Activated T-cell treated with anti-CD3 and anti-CD28 coated beads, Interleukin-2, amount 50 U/mL, for 48 hours (primary cell): ENCODE data around the gene CELF5.
"Not testable (repeated sequence)": the region's sequence is repeated elsewhere in the genome, so short reads cannot be mapped to it uniquely, and the experiment has no call there.

Source experiments
- DNase-seq, 2 experiments: peaks; one replicate each; pipeline ENCODE4 v3.0.0-alpha.2; 2020

The CELF5 gene

DNA sequence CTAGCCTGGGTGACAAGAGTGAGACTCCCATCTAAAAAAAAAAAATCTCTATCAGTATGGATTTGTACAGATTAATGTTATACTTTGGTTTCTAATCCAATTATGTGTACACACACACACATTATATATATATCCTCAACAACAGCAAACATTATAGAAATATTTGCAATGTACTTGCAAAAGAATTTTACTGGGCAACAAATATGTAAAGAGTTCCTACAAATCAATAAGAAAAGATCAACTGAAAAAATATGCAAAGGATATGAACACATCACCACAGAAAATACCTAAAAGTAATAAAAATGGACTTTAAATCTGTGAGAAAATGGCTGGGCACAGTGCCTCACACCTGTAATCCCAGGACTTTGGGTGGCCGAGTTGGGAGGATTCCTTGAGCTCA, 101.0 kb downstream of the CELF5 start:
- DNase-seq = no peak

DNA sequence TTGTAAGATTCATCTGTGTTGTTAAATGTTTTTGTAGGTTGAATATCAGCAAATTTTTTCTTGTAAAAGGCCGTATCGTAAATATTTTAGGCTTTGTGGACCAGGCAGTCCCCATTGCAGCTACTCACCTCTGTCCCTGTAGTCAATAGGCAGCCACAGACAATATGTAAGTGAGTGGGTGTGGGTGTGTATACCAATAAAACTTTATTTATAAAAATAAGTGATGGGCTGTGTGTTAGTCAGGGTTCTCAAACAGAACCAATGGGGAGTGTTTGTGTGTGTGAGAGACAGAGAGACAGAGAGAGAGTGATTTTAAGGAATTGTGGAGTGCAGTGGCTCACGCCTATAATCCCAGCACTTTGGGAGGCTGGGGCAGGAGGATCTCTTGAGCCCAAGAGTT, 104.3 kb downstream of the CELF5 start:
- DNase-seq = no peak

DNA sequence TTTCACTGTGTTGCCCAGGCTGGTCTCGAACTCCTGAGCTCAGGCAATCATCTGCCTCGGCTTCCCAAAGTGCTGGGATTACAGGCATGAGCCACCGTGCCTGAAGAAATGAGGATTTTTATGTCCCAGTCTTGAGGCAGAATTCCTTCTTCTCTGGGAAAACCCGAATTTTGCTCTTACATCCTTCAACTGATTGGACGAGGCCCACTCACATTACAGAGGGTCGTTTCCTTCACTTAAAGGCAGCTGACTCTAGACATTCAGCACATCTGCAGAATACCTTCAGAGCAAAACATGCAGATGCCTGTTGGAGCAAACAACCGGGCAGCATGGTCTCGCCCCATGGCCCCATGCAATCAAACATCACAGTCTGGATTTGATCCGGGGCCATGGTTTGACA, 105.6 kb downstream of the CELF5 start:
- DNase-seq = no peak

DNA sequence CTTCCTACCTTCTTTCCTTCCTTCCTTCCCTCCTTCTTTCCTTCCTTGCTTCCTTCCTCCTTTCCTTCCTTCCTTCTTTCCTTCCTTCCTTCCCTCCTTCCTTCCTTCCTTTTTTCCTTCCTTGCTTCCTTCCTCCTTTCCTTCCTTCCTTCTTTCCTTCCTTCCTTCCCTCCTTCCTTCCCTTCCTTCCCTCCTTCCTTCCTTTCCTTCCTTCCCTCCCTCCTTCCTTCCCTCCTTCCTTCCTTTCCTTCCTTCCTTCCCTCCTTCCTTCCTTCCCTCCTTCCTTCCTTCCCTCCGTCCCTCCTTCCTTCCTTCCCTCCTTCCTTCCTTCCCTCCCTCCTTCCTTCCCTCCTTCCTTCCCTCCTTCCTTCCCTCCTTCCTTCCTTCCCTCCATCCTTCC, 107.8 kb downstream of the CELF5 start:
- not testable (repeated sequence) for DNase-seq

DNA sequence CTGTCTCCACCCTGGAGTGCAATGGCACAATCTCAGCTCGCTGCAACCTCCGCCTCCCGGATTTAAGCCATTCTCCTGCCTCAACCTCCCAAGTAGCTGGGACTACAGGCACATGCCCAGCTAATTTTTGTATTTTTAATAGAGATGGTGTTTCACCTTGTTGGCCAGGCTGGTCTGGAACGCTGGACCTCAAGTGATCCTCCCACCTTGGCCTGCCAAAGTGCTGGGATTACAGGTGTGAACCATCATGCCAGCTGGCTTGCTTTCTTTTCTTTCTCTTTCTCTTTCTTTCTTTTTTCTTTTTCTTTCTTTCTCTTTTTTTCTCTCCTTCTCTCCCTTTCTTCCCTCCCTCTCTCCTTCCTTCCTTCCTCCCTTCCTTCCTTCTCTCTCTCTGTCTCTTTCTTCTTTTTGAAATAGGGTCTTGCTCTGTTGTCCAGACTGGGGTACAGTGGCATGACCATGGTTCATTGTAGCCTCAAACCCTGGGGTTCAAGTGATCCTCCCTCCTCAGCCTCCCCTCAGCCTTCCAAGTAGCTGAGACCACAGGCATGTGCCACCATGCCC, 108.6 kb downstream of the CELF5 start:
- DNase-seq = no peak

DNA sequence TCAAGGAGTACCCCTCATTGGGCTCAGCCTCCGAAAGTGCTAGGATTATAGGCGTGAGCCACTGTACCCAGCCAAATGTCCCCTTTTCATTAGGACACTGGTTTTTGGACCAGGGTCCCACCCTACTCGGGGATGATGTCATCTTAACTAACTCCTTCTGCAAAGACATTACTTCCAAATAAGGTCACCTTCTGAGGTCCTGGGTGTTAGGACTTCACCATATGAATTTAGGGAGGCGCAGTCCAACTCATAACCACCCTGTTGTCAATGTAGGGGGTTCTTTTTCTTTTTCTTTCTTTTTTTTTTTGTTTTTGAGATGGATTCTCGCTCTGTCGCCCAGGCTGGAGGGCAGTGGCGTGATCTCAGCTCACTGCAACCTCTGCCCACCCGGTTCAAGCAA, 109.2 kb downstream of the CELF5 start:
- DNase-seq = no peak

DNA sequence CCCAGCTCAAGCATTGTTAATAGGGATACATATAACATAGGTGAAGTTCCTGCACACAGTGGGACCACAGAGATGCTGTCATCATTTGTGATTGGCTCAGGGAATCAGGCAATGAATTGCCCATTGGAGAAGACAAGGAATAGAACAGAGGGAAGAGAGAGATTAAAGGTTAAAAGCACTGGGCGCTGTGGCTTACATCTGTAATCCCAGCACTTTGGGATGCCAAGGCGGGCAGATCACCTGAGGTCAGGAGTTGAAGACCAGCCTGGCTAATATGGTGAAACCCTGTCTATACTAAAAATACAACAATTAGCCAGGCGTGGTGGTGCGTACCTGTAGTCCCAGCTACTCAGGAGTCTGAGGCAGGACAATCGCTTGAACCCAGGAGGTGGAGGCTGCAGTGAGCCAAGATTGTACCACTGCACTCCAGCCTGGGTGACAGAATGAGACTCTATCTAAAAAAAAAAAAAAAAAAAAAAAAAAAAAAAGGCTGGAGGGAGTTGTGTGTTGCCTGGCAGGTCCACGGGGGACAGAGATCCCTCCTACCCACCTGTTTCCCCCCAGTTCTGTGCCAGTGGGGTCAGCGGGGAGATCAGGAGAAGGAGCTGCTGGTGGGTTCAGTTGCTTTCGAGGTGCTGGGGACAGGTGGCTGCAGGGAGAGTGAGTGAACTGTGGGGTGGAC, 110.4 kb downstream of the CELF5 start:
- DNase-seq = not testable (repeated sequence)

DNA sequence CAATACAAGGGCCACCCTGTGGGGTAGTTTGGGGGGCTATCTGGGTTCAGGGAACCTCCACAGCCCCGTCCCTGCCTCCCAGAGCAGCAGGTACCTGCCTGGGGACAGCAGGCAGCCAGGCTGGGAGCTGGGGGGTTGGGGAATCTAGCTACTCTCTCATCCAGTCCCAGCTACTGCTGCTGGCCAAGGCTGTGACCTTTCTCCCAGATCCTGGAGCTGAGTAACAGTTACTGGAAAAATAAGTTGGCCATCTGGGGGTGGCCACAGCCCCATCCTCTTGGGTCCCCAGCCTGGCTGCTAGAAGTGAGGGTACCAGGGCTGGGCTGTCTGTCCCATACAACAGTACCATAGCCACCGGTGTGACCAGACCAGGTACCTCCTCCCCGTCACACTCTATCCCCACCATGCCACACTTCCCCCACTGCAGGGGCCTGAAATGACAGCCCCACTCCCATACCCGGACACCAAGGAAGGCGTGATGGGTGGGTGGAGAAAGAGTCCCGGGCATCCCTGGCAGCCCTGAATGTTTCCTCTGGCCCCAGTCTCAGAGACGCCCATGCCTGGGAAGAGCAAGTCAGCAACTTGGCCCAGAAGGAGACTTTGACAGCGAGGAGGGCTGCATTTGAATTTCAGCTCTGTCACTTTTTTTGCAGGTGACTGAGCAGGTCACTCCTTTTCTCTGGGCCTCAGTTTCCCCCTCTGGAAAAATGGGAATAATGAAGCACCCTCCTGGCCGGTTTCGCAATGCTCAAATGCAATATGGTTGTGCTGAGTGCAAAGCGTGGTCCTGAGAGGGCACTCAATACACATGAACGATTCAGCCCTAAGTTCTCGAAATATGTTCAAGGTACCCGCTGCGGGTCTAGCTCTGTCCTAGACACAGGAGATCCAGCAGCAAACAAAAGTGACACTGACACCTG, 111.2 kb downstream of the CELF5 start:
- DNase-seq = no peak

DNA sequence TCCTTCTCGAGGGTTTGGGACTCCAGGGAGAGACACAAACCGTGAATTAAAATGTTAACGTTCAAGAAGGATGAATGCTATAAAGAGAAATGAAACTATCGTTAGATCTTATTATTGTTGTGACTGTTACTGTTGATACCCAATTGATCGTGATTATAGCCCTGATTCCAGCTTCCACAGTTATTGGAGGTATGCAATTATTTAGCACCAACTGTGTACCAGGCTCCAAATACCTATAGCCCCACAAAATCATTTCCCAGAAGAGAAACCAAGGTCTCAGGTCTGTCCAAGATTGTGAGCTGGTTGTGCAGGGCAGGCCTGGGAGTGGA, 111.9 kb downstream of the CELF5 start:
- DNase-seq = no peak

DNA sequence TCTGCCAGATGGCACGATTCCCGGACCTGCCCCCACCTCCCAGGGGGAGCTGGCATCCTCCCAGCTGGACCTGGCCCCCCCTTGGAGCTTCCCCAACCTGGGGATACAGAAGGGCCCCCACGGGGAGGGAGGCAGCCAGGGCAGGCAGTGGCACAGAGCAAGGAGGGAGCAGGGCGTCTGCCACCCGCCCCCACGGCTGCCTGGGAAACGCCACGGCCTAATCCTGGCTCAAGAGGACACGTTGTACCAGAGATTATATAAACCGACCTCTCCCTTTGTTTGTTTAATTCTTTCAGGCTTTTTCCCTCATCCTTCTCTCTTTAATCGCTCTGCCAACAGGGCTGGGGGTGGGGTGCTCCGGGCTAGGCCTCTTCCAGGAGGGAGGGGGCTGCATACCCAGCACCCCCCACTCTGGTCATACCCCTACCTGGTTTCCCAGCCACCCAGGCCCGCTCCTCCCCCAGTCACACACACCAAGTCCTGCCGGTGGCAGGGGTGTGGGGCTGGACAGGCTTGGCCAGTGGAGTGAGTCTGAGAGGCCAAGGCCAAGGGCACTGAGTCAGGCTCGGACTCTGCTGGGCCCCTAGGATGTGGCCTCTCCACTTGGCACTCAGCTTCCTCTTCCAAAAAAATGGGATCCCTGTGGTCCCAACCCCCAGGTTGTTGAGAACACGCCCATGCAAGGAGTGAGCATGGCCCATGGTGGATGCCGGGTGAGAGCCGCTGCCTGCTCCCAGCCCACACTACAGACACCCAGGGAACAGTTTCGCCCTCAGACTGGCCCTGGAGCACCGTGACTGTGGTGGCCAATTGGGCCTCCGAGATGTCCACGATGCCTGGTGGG, 112.4 kb downstream of the CELF5 start:
- DNase-seq = no peak

DNA sequence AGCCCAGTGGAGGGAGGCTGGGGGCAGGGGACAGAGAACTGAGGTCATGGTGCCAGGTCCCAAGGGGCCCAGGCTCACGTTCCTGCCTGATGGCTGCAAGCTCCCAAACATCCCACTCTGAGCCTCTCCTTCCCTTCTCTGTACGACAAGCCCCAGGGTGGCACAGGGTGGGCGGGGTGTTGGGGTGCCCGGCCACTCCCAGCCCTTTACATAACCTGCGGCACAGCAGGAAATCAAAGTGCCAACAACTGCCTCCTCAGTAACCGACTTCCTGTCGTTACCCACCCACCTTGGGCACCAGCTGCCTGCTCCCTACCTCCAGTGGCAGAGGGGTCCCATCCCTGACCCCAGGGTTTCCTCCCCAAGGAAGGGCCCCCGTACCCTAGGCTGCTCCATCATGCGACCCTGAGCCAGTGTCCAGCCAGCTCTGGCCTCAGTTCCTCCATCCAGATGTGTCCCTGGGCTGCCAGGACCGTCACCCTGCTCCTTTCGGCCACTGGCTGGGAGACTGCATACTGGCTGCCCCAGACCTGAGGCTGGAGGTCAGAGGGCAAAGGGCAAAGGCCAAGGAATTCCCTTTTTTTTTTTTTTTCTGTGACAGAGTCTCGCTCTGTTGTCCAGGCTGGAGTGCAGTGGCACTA, 114.2 kb downstream of the CELF5 start:
- peak; percentile 44 to 49 for DNase-seq

DNA sequence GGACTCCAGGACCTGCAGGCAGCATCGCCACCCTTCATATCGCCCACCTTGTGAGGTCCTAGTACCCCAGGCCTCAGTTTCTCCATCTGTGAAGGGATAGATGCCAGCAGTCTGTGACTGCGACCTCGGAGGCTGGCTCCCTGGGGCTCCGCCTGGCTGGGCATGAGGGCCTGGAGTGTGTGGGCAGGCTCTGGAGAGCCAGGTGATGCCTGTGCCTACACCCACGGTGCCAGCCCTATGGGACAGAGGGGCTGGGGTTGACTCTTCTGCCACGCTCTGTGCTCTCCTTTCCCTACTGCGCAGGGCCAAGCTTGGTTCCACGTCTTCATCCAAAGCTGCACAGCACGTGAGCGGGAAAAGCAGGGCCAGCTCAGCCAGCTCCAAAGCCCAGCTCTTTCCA, 115.9 kb downstream of the CELF5 start:
- DNase-seq = no peak

DNA sequence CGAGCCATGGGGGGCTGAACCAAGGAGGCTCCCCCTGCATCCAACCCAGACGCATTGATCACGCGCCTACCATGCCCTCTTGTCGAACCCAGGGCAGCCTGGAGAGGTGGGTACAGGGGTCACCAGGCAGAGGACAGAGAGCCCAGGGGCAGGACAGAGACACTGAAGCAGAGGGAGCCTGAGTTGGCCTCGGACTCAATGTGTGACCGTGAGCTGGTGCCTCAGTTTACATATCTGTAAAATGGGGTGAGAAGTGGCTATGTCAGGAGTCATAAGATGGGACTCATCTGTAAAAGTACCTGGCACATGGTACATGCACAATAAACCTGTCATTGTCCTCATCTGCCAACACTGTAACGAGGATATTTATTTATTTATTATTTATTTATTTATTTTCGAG, 117.8 kb downstream of the CELF5 start:
- DNase-seq = no peak

DNA sequence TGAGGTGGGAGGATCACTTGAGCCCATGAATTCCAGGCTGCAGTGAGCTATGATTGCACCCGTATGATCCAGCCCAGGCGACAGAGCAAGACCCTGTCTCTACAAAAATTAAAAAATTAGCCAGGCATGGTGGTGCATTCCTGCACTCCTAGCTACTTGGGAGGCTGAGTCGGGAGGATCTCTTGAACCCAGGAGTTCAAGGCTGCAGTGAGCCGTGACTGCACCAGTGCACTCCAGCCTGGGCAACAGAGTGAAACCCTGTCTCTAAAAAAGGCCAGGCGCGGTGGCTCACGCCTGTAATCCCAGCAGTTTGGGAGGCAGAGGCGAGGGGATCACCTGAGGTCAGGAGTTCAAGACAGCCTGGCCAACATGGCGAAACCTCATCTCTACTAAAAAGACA, 118.5 kb downstream of the CELF5 start:
- DNase-seq = not testable (repeated sequence)

DNA sequence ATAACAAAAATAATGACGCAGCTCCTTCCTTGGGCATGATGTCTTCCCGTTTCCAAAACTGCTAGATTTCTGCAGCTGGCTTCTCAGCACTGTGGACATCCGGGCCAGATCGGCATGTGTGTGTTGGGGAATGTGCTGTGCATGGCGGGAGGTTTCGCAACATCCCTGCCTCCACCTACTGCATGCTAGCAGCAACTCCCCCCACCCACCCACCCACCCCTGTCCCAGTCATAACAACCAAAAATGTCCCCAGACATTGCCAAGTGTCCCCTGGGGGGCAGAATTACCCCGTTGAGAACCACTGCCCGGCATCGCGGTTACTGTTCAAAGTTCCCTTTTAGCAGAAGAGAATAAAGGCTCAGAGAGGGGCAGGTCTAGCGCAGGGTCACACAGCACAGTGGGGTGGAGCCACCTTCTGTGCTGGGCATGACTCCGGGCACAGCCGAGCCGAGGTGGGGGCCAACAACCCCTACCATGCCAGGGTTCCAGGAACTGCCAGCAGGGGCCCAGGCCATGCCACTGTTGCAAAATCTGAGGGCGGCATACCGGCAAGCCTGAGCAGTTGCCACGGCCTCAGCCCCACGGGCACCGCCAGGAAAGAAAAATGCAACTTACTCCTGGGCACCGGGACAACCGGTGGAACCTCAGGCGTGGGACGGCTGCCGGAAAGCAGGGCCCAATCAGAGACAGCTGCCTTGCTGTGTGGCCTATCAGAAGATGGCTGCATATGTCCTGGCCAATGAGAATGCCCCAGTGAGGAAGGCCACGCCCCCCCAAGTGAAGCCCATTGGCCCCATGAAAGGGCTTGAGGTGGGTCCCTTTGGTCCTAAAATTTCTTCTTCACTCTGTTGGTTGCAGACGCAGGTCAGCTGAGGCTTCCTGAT, 119.4 kb downstream of the CELF5 start:
- peak; percentile 59 to 69 for DNase-seq

DNA sequence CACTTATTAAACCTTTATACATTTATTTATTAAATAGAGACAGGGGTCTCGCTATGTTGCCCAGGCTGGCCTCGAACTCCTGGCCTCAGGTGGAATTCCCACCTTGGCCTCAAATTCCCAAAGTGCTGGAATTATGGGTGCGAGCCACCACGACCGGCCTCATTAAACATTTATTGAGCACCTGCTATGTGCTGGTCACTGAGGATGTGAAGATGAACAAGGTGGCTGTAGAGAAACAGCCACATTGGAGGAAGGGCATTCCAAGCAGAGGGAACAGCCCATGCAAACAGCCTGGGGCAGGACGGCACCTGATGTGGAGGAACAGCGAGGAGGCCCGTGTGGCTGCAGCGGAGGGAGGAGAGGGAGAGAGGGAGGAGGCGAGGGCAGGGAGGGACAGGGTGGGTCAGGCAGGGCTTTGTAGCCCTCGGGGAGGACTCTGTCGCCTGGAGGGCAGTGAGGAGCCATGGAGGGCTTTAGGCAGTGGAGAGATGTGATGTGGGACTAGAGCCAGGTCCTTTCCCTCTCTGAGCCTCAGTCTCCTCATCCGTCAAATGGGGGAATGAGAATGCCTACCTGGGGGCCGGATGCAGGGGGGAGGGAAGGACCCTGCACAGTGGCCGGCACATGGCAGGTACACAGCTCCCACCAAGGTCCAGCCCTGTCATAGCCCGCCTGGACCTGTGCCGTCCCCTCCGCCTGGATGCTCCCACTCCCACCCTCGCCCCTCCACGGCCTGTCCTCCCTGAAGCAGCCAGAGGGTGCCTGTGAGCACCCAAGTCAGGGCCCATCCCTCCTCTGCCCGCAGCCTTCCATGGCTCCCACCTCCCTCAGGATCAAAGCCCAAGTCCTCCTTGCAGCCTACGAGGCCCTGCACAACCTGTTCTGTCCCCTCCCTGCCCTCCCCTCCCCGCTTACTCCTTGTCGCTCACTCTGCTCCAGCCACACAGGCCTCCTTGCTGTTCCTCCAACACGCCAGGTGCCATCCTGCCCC, 120.4 kb downstream of the CELF5 start:
- no peak for DNase-seq

DNA sequence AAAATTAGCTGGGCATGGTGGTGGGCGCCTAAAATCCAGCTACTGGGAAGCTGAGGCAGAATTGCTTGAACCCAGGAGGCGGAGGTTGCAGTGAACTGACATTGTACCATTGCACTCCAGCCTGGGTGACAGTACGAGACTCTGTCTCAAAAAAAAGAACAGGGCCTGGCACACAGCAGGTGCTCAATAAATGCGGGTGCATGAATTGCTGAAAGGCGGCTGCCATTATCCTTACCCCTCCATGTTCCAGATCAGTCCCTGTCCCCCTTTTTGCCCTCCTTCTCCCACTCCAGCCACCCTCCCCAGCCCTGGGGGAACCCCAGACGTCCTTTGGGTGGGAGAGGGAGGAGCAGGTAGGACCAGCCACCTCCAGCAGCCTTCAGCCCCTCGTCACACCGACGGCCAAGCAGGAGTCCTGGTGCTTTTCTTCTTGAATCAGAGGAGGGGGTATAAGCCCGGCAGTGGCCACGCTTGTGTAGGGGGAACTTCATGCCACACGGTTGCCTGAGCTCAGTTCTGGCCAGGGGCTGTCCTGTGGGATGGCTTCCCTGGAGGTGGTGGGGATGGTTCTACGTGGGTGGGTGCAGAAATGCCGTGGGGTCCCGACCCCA, 121.5 kb downstream of the CELF5 start:
- DNase-seq = no peak
